GM20000 (cell line): ENCODE data around the gene OMG.

Experiments used
- DNase-seq: peaks from one replicate; pipeline ENCODE4 v3.0.0; 2012; ENCODE audit warnings: low spot score
- CTCF ChIP-seq: IDR thresholded peaks from 2 replicates; pipeline ENCODE4 v1.5.1; 2012; ENCODE audit warnings: mild to moderate bottlenecking, control low read depth; ENCODE audit errors: extremely low read depth, missing control alignments

Gene OMG

GRCh38 chr17:31251105-31251969, 45.7 kb downstream of the OMG start:
- no peak for TF ChIP-seq CTCF
- DNase-seq: no peak

GRCh38 chr17:31250229-31250628, 46.8 kb downstream of the OMG start:
- DNase-seq: peak; percentile 26
- TF ChIP-seq CTCF: no peak

GRCh38 chr17:31249835-31250141, 47.3 kb downstream of the OMG start:
- no peak for TF ChIP-seq CTCF
- no peak for DNase-seq

- no peak for TF ChIP-seq CTCF
- no peak for DNase-seq
Observed at GRCh38 chr17:31248986-31249834, 47.8 kb downstream of the OMG start.
